Stimulated activated naive B cell treated with anti-CD40 and anti-IgM and Interleukin-4, amounts not matched to agents 10 μg/mL and 1 μg/mL and 100 μg/mL, for 72 hours (primary cell): ENCODE measurements around the gene POLR2E.

ENCODE experiments used
- ATAC-seq, 2 donors: fragments of 150-1000 bp; cut with Tn5 transposase; replicated peaks; 2 replicates each; pipeline ENCODE4 v1.10.0; 2021; ENCODE audit warnings: moderate library complexity in 1 of 2
- DNase-seq: peaks from one replicate; pipeline ENCODE4 v3.0.0; 2021
- H3K27ac Mint-ChIP-seq: one replicate; pipeline ENCODE4 v1.8.0; 2022; ENCODE audit warnings: mild to moderate bottlenecking, mixed read lengths
- H3K27me3 Mint-ChIP-seq, 2 donors: one replicate each; pipeline ENCODE4 v1.8.0; 2022; ENCODE audit warnings: mixed read lengths in 2 of 2
- H3K36me3 Mint-ChIP-seq, 2 donors: one replicate each; pipeline ENCODE4 v1.8.0; 2022; ENCODE audit warnings: mixed read lengths in 2 of 2, mild to moderate bottlenecking in 1 of 2
- H3K4me1 Mint-ChIP-seq, 2 donors: one replicate each; pipeline ENCODE4 v1.8.0; 2022; ENCODE audit warnings: mixed read lengths in 2 of 2, mild to moderate bottlenecking in 1 of 2
- H3K4me3 Mint-ChIP-seq, 2 donors: one replicate each; pipeline ENCODE4 v1.8.0; 2022; ENCODE audit warnings: mild to moderate bottlenecking in 2 of 2, mixed read lengths in 2 of 2, moderate library complexity in 1 of 2
- H3K9me3 Mint-ChIP-seq, 2 donors: one replicate each; pipeline ENCODE4 v1.8.0; 2022; ENCODE audit warnings: mixed read lengths in 2 of 2, mild to moderate bottlenecking in 1 of 2

POLR2E gene

DNA sequence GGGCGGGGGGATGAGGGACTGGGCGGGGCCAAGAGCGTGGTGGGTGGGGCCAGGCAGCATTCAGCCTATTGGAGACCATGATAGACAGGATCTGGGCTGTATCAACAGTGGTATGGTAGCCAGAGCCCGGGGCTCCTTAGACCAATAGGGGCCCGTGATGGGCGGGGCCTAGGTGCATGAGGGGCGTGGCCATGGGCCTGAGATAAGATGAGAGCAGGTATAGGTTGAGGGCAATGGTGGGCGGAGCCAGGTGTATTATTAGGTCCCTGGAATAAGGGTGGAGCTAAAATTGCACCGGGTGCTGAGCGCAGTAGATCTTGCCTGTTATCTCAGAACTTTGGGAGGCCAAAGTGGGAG is 50.0 kb downstream of the POLR2E start:
- Mint-ChIP-seq H3K36me3 (peaks cover 20 to 24% of the 10 kb centered on the region in 2 donors), H3K9me3 (no peaks in the 10 kb centered on the region), H3K27me3 (no peaks in the 10 kb centered on the region), H3K27ac (no peak overlapping the region), H3K4me3 (no peak overlapping the region), H3K4me1 (peaks cover 5 to 18% of the 10 kb centered on the region in 2 donors)
- DNase-seq, result no peak
- ATAC-seq, result peak; percentile 54 to 63

DNA sequence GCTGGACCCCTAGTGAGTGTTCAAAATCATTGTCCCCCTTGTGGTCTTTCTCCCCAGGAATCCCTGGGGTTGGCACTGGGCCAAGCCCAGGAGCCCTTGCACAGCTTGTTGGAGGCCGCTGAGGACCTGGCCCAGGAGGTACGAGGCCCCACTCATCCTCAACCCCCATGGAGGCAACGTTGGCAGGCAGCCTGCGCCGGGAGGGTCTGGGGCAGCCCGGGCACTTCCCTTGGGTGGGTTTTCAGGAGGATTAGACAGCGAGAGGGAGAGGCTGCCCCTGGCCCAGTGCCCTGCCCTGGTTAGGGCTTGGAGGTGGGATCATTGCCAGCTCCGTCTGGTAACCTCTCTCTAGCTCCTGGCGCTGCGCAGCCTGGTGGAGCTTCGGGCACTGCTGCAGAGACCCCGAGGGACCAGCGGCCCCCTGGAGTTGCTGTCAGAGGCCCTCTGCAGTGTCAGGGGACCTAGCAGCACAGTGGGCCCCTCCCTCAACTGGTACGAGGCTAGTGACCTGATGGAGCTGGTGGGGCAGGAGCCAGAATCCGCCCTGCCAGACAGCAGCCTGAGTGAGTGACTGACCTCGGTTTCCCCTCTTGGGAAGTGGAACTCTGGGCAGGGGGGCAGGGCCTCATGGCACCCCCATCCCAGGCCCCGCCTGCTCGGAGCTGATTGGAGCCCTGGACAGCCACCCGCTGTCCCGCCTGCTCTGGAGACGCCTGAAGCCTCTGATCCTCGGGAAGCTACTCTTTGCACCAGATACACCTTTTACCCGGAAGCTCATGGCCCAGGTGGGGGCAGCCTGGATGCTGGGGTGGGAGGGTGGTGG is 52.3 kb downstream of the POLR2E start:
- Mint-ChIP-seq H3K27ac (peak overlapping the region; percentile 59), H3K4me1 (peaks cover 24 to 41% of the 10 kb centered on the region in 2 donors), H3K9me3 (no peaks in the 10 kb centered on the region), H3K27me3 (no peaks in the 10 kb centered on the region), H3K36me3 (peaks cover 34 to 37% of the 10 kb centered on the region in 2 donors), H3K4me3 (peak overlapping the region in 1 of 2 donors; percentile 56)
- no peak for DNase-seq
- no peak for ATAC-seq

DNA sequence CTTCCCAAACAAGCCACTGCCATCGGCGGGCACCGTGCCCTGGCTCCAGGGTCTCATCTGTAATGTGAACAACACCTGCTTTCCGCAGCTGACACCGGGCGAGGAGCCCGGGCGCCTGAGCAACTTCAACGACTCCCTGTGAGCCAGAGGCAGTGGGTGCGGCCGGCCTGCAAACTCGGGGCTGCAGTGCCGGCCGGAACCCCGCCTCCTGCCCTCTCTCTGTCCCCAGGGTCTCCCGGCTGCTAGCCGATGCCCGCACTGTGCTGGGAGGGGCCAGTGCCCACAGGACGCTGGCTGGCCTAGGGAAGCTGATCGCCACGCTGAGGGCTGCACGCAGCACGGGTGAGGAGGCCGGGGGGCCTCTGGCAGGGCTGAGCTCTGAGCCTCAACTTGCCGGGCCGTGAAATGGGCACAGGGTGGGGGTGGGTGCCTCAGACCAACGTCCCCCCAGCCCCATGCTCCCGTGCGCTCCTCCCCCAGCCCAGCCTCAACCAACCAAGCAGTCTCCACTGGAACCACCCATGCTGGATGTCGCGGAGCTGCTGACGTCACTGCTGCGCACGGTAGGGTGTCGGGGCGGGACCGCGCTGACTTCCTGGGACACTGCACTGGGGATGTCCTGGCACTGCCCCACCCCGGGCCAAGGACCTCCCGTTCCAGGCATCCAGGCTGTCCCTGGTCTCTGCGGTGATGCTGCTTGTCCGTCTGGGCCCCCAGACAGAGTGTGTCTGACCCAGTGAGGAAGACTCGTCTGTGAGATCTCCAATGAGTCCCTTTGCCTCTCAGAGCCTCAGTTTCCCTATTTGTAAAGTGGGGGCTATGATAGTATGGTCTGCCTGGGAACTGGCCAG is 53.1 kb downstream of the POLR2E start:
- DNase-seq, result no peak
- Mint-ChIP-seq H3K4me1 (peaks cover 29 to 49% of the 10 kb centered on the region in 2 donors), H3K4me3 (peak overlapping the region in 1 of 2 donors; percentile 56), H3K9me3 (peaks cover 0 to 1% of the 10 kb centered on the region in 2 donors), H3K36me3 (peaks cover 41 to 43% of the 10 kb centered on the region in 2 donors), H3K27me3 (no peaks in the 10 kb centered on the region), H3K27ac (peak overlapping the region; percentile 59)
- ATAC-seq, result no peak

DNA sequence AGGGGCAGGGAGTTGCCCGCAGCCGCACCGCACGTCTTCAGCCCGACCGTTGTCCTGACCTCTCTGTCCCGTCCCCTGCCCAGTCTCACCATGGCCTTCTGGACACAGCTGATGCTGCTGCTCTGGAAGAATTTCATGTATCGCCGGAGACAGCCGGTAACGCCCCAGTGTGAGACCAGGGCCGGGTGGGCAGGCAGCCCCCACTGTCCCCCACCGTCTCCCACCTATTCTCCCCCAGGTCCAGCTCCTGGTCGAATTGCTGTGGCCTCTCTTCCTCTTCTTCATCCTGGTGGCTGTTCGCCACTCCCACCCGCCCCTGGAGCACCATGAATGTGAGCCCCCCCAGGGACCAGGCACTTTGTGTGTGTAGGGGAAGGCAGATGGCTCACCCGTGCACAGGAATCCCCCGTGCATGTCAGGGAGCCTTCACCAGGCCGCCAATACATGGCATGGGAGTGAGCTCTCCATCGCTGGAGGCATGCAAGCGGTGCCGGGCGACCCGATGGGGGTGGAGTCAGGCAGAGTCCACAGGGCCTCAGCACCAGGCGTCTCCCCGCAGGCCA is 53.8 kb downstream of the POLR2E start:
- Mint-ChIP-seq H3K9me3 (peaks cover 0 to 1% of the 10 kb centered on the region in 2 donors), H3K36me3 (peaks cover 44 to 50% of the 10 kb centered on the region in 2 donors), H3K27ac (no peak overlapping the region), H3K4me1 (peaks cover 31 to 56% of the 10 kb centered on the region in 2 donors), H3K27me3 (no peaks in the 10 kb centered on the region), H3K4me3 (peak overlapping the region; percentile 84 to 98)
- DNase-seq (no peak), ATAC-seq (no peak)

DNA sequence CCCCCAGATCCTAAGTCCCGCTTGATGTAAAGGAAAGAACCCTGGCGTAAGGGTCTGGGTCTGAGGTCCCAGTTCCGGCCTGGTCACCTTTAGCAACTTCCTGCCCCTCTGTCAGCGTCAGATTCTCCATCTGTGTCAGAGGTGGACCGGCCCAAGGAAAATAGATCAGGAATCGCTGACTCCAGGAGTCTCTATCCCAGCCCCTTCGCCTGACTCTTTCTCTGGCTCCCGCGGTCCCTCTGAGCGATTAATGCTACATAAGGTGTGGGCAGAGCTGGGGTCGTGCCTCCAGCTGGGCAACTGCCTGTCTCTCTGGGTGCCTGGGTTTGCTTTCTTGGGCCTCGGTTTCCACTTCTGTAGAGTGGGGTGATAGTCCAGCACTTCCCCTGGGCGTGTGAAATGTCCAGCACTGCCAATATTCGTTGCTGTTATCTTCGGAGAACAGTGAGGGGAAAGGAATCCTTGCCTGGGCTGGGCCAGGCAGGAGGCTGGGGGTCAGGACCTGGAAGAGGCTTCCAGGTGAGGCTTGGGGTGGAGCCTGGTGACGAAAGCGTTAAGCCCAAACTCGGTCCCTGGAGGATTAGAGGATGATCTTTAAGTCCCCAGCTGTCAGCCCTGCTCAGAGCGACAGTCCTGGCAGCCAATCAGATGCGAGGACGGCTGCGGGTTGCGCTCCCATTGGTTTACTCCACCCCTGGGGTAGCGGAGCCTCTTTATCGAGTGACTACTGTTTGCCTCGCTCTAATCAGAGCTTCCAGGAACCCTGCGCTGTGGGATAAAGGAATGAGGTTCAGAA is 54.5 kb downstream of the POLR2E start:
- peak overlapping the region; percentile 84 to 98 for H3K4me3 Mint-ChIP-seq
- peak; percentile 60 to 62 for ATAC-seq
- peaks cover 36 to 63% of the 10 kb centered on the region in 2 donors for H3K4me1 Mint-ChIP-seq
- peaks cover 45 to 57% of the 10 kb centered on the region in 2 donors for H3K36me3 Mint-ChIP-seq
- no peaks in the 10 kb centered on the region for H3K27me3 Mint-ChIP-seq
- peak overlapping the region; percentile 99 for H3K27ac Mint-ChIP-seq
- peaks cover 0 to 1% of the 10 kb centered on the region in 2 donors for H3K9me3 Mint-ChIP-seq
- DNase-seq, result peak; percentile 92

DNA sequence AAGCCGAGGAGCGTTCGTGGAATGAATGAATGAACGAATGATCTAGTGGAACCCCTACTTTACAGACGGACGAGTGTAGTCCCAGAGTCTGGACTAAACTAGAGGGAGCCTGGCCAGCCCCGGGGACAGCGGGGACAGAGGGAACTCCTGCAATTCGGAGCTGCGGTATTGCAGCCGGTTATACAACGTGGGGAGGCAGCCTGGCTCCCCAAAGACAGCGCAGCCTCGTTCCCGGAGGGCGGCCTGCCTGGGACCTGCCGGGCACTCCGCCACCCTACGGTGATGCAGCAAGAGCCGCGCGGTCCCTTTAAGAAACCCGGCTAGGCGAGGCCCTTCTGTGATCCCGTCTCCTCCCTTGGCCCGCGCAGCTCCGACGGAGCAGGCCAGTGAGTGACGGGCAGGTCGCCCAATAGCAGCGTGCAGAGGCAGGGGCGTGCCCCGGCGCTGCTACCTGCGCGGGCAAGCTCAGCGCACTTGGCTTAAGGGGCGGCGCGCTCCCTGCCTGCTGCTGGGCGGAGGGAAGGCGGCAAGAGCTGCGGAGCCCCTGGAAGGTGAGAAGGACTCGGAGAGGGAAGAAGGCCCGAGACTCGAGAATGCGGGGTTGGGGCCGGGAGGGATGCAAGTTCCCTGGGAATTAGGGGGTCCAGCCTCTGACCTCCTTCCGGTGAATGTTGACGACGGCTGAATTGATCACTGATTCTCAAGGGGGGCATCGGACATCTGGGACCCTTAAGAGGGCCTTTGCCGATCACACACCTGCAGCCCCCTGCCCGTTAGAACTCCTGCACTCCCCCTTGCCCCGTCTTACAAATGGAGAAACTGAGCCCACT is 55.3 kb downstream of the POLR2E start, which contains the start of gene ABCA7:
Gene ABCA7 (plus strand): TSS at position 462 of the 830 bp plus-strand sequence. CDS start 1,255 bp downstream, outside the sequence.
- H3K27ac Mint-ChIP-seq, result peak within 1 kb of the TSS; percentile 99
- DNase-seq (peak; percentile 99), ATAC-seq (peak; percentile 82 to 84)
- H3K4me3 Mint-ChIP-seq, result peak within 1 kb of the TSS; percentile 84 to 98
- H3K4me1 Mint-ChIP-seq, result peaks cover 40 to 70% of the 10 kb centered on the region in 2 donors
- peaks cover 1 to 3% of the 10 kb centered on the region in 2 donors for H3K9me3 Mint-ChIP-seq
- H3K36me3 Mint-ChIP-seq, result peaks cover 49 to 59% of the 10 kb centered on the region in 2 donors
- H3K27me3 Mint-ChIP-seq, result no peaks in the 10 kb centered on the region

DNA sequence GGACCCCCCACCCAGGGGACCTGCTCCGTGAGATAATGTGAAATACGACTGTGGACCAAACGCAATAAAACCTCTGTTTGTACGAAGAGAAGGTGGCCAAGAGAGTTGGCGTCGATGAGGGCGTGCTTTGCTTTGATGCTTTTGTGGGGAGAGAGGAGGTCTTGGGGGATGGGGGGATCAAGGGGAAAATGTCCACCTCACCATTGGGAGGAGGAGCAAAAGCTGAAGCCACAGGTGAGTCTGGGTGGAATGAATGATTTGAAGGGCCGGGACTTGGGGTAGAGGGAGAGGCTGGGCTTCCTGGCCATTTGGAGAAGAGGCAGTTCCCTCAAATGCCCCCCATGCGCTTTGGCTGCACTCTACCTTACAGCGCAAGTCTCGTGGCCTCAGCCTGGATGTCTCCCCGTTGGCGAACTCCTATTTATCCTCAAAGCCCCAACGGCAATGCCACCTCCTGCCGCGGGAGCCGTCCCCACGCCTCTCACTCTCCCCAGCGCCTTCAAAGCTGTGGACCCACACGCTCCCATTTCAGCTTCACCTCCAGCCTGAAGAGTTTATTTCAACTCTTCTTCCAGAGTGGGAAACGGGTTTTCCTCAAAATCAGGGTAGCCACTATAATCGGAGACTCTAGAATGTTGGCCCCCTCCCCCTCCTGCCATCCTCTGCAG is 56.1 kb downstream of the POLR2E start:
- DNase-seq (no peak), ATAC-seq (no peak)
- Mint-ChIP-seq H3K27ac (peak overlapping the region; percentile 99), H3K4me1 (peaks cover 40 to 70% of the 10 kb centered on the region in 2 donors), H3K27me3 (no peaks in the 10 kb centered on the region), H3K9me3 (peaks cover 1 to 3% of the 10 kb centered on the region in 2 donors), H3K4me3 (peak overlapping the region; percentile 84 to 98), H3K36me3 (peaks cover 43 to 52% of the 10 kb centered on the region in 2 donors)

DNA sequence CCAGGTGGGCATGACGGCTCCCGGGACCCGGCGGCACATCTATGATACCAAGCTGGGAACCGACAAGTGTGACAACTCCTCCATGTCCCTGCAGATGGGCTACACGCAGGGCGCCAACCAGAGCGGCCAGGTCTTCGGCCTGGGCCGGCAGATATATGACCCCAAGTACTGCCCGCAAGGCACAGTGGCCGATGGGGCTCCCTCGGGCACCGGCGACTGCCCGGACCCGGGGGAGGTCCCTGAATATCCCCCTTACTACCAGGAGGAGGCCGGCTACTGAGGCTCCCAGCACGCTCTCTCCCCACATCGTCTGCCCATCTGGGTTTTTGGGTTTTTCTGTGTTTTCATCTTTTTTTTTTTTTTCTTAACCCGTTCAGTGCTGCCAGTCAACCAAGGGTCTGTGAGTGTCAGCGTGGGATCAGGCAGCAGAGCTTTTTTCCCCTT is 57.5 kb downstream of the POLR2E start:
- peak overlapping the region; percentile 65 to 84 for H3K4me3 Mint-ChIP-seq
- peaks cover 3 to 6% of the 10 kb centered on the region in 2 donors for H3K9me3 Mint-ChIP-seq
- peak; percentile 3 to 7 for ATAC-seq
- peak overlapping the region; percentile 99 for H3K27ac Mint-ChIP-seq
- H3K4me1 Mint-ChIP-seq, result peaks cover 43 to 74% of the 10 kb centered on the region in 2 donors
- H3K27me3 Mint-ChIP-seq, result no peaks in the 10 kb centered on the region
- H3K36me3 Mint-ChIP-seq, result peaks cover 48 to 58% of the 10 kb centered on the region in 2 donors
- peak; percentile 42 for DNase-seq
